OCI-LY7 (cell line): ENCODE data around the gene USP35. TPM values are rescaled to one million over a fixed set of nuclear protein-coding genes. Genes with fewer than 3 reads are reported as not detected.

Source experiments
- BruUV-seq: library from RNA; stranded (reverse); fragments of 400-500 nt; replicated peaks from 2 replicates; lab custom pipeline; 2021; lab: Mats Ljungman, UMichigan
- CTCF ChIA-PET: fragments of 300-600 bp; sonication (Branson Sonifier 250); formaldehyde crosslinking; loops from one replicate; lab custom pipeline; 2022; ENCODE audit warnings: antibody characterized with exemption; ENCODE audit not compliant: unreplicated experiment; lab: Charles Lee
- POLR2A ChIA-PET: fragments of 300-600 bp; sonication (Branson Sonifier 250); formaldehyde crosslinking; loops from one replicate; lab custom pipeline; 2022; ENCODE audit warnings: antibody characterized with exemption; lab: Charles Lee
- DNase-seq: peaks from one replicate; pipeline ENCODE4 v3.0.0-alpha.2; 2015; ENCODE audit warnings: low spot score
- H2AFZ ChIP-seq: fragments of 200-600 bp; sonication (generic), shearing (Covaris generic); 2 replicates; pipeline ENCODE4 v1.6.1; 2014; ENCODE audit warnings: mild to moderate bottlenecking, antibody characterized with exemption, low read length, moderate library complexity
- H3K27ac ChIP-seq: fragments of 200-600 bp; sonication (generic); 2 replicates; pipeline ENCODE4 v1.5.1; 2014; ENCODE audit warnings: mixed run types, low read depth, mild to moderate bottlenecking, moderate library complexity, low read length, inconsistent platforms; ENCODE audit not compliant: poor library complexity, severe bottlenecking
- H3K36me3 ChIP-seq: fragments of 200-600 bp; sonication (generic); 2 replicates; pipeline ENCODE4 v1.6.1; 2014; ENCODE audit warnings: mild to moderate bottlenecking, antibody characterized with exemption, low read length, moderate library complexity, mixed read lengths; ENCODE audit not compliant: insufficient read depth
- H3K4me1 ChIP-seq: fragments of 200-600 bp; sonication (generic); 2 replicates; pipeline ENCODE4 v1.5.1; 2014; ENCODE audit warnings: mild to moderate bottlenecking, low read length; ENCODE audit not compliant: insufficient read depth, poor library complexity, severe bottlenecking
- H3K4me2 ChIP-seq: fragments of 200-600 bp; sonication (generic); 2 replicates; pipeline ENCODE4 v1.6.1; 2014; ENCODE audit warnings: mild to moderate bottlenecking, low read length
- H3K4me3 ChIP-seq: fragments of 200-600 bp; sonication (generic); 2 replicates; pipeline ENCODE4 v1.5.1; 2014; ENCODE audit warnings: mild to moderate bottlenecking, low read depth, low read length; ENCODE audit not compliant: poor library complexity, severe bottlenecking
- H3K79me2 ChIP-seq: fragments of 200-600 bp; sonication (generic); 2 replicates; pipeline ENCODE4 v1.6.1; 2016; ENCODE audit warnings: low read depth, mild to moderate bottlenecking, low read length, moderate library complexity, mixed read lengths; ENCODE audit not compliant: insufficient read depth
- H3K9me2 ChIP-seq: fragments of 200-600 bp; sonication (generic); 2 replicates; pipeline ENCODE4 v1.6.1; 2016; ENCODE audit warnings: mild to moderate bottlenecking, low read length, mixed read lengths; ENCODE audit not compliant: insufficient read depth
- H3K9me3 ChIP-seq: fragments of 200-600 bp; sonication (generic); 2 replicates; pipeline ENCODE4 v1.6.1; 2014; ENCODE audit warnings: mild to moderate bottlenecking, mixed run types, low read length, mixed read lengths
- H4K20me1 ChIP-seq: fragments of 200-600 bp; sonication (generic); 2 replicates; pipeline ENCODE4 v1.6.1; 2014; ENCODE audit warnings: mild to moderate bottlenecking, antibody characterized with exemption, low read length, moderate library complexity, mixed read lengths; ENCODE audit not compliant: insufficient read depth
- EZH2phosphoT487 ChIP-seq: fragments of 200-600 bp; sonication (generic); IDR thresholded peaks from 2 replicates; pipeline ENCODE4 v1.6.1; 2018; ENCODE audit warnings: low read depth, borderline replicate concordance, mild to moderate bottlenecking, mixed run types, antibody characterized with exemption, low read length, moderate library complexity, mixed read lengths
- intact Hi-C: fragments of 100-400 bp; cut with micrococcal nuclease; formaldehyde crosslinking; loops from one replicate; pipeline ENCODE4 v1.10.0; 2022; ENCODE audit not compliant: unreplicated experiment
- total RNA-seq, 2 experiments: library from RNA; depleted of rRNA in 1 of 2; stranded (reverse); fragments of >200 nt in 1 of 2; shearing (Covaris generic) in 1 of 2; gene quantifications; 2 replicates each; pipeline ENCODE4 v1.2.3, GENCODE V29; 2014 to 2022
- TF ChIP-seq, protein P1 (sequence below): fragments of 200-600 bp; sonication (generic); conservative IDR thresholded peaks from 2 replicates; pipeline ENCODE4 v1.5.1; 2014; ENCODE audit warnings: mild to moderate bottlenecking, antibody characterized with exemption, low read length, moderate library complexity, mixed read lengths

Gene USP35
- total RNA-seq, 2 experiments from 2014 or later = 3.2 to 4.9 TPM

DNA sequence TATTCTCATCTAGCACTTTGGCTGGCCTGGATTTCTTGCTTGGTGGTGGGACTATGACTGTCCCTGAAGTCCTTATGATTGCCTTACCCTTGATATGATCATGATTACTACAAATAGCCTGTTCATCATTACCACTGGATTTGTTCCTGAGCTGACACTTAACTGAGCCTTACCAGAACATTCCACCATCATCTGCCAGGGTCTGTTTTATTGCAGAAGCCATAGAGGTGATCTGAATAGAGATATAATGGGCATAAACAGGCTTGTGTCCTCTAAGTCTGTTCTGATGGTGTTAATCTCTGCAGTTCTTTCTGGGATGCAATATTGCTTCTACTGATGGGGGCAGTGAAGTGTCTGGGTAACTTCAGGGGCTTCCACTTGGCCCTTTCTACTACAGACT is 36.9 kb upstream of the USP35 start:
- H3K9me2 ChIP-seq = no peaks in the 10 kb centered on the region
- H3K4me3 ChIP-seq = no peak overlapping the region
- no peaks in the 10 kb centered on the region for H3K79me2 ChIP-seq
- BruUV-seq = no TSS peak
- no peaks in the 10 kb centered on the region for H3K9me3 ChIP-seq
- DNase-seq = no peak
- CTCF ChIA-PET = no interaction called here
- intact Hi-C loops = no loop called here
- H3K27ac ChIP-seq = no peak overlapping the region
- no peak overlapping the region for H2AFZ ChIP-seq
- POLR2A ChIA-PET = no interaction called here
- no peaks in the 10 kb centered on the region for H3K36me3 ChIP-seq
- H3K4me2 ChIP-seq = no peak overlapping the region
- no peaks in the 10 kb centered on the region for H4K20me1 ChIP-seq
- no peaks in the 10 kb centered on the region for H3K4me1 ChIP-seq
- TF ChIP-seq EZH2phosphoT487 = no peak
- TF ChIP-seq, protein P1, sequence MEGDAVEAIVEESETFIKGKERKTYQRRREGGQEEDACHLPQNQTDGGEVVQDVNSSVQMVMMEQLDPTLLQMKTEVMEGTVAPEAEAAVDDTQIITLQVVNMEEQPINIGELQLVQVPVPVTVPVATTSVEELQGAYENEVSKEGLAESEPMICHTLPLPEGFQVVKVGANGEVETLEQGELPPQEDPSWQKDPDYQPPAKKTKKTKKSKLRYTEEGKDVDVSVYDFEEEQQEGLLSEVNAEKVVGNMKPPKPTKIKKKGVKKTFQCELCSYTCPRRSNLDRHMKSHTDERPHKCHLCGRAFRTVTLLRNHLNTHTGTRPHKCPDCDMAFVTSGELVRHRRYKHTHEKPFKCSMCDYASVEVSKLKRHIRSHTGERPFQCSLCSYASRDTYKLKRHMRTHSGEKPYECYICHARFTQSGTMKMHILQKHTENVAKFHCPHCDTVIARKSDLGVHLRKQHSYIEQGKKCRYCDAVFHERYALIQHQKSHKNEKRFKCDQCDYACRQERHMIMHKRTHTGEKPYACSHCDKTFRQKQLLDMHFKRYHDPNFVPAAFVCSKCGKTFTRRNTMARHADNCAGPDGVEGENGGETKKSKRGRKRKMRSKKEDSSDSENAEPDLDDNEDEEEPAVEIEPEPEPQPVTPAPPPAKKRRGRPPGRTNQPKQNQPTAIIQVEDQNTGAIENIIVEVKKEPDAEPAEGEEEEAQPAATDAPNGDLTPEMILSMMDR = no peak

DNA sequence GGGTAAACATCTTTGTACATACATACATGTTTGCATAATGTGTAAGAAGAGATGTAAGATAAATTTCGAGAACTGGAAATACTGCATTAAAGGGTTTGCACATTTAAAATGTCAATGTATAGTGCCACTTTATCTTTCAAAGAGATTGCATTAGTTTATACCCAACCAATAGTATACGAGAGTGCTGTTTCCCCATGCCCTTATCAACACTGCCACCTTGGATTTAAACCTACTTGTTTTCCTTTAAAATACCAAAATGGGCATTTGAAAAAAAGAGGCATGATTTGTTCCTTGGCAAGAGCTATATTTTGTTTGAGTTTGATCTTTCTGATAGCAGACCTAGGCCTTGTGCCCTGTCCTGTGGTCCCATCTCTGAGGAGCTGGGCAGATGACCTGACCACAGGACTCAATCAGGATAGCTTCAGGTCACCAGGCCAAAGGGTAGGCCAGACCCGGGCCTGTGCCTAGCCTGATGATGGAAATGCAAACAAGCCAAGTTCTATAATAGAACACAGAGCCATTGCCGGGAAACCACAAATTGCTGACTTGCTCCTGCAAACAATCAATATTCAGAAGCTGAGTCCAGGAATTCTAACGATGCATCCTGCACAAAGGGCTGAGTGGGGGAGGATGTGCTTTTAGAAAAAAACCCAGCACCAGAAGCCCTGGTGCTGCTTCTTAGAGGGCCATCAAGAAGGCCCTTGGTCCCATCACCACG is 32.4 kb upstream of the USP35 start:
- no TSS peak for BruUV-seq
- H3K4me3 ChIP-seq = no peak overlapping the region
- no peak overlapping the region for H3K4me2 ChIP-seq
- TF ChIP-seq, protein P1 = no peak
- TF ChIP-seq EZH2phosphoT487 = no peak
- no peak overlapping the region for H3K27ac ChIP-seq
- H3K9me2 ChIP-seq = no peaks in the 10 kb centered on the region
- intact Hi-C loops = no loop called here
- H3K4me1 ChIP-seq = no peaks in the 10 kb centered on the region
- no peaks in the 10 kb centered on the region for H4K20me1 ChIP-seq
- POLR2A ChIA-PET = no interaction called here
- no peaks in the 10 kb centered on the region for H3K36me3 ChIP-seq
- H3K79me2 ChIP-seq = no peaks in the 10 kb centered on the region
- DNase-seq = no peak
- no peaks in the 10 kb centered on the region for H3K9me3 ChIP-seq
- H2AFZ ChIP-seq = no peak overlapping the region
- CTCF ChIA-PET = no interaction called here

DNA sequence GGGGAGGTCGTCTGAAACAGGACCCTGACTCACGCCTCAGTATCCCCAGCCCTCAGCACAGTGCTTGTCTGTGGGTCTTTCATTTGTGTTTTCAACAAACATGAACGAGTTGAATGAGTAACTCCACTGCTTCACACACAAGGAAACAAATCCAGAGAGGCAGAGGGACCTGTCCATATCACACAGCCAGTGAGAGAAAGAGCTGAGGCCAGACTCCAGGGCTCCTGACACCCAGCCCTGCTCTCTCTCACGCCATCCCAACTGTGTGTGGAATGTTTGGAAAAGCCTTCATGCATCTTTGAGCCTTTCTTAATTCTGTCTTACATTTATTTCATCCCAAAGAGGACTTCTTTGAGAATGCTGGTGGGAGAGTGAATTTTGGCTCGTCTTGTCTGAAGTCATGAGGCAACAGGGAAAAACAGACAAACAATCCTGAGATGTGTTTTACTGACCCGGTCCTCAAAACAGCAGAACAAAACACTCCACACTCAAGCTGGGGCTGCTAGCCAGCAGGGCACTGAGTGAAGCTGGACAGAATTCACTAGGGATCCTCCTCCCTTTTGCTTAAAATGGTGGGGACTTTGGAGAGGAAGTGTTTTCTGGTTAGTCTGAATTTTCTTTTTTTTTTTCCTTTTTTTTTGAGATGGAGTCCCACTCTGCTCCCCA is 29.6 kb upstream of the USP35 start:
- H4K20me1 ChIP-seq = no peaks in the 10 kb centered on the region
- POLR2A ChIA-PET = no interaction called here
- no peak overlapping the region for H3K27ac ChIP-seq
- no TSS peak for BruUV-seq
- H3K4me1 ChIP-seq = no peaks in the 10 kb centered on the region
- CTCF ChIA-PET = no interaction called here
- no peak for TF ChIP-seq EZH2phosphoT487
- TF ChIP-seq, protein P1 = no peak
- H3K4me3 ChIP-seq = no peak overlapping the region
- no peaks in the 10 kb centered on the region for H3K79me2 ChIP-seq
- H3K9me2 ChIP-seq = no peaks in the 10 kb centered on the region
- H3K9me3 ChIP-seq = no peaks in the 10 kb centered on the region
- no peak overlapping the region for H2AFZ ChIP-seq
- no peak overlapping the region for H3K4me2 ChIP-seq
- no peaks in the 10 kb centered on the region for H3K36me3 ChIP-seq
- no peak for DNase-seq
- intact Hi-C loops = no loop called here
